Activated T-cell treated with anti-CD3 and anti-CD28 coated beads, Interleukin-2, amount 50 U/mL, for 4 hours (primary cell): ENCODE measurements around the gene SORCS3. TPM values are rescaled to one million over a fixed set of nuclear protein-coding genes. Genes with fewer than 3 reads are reported as not detected.

ENCODE experiments used
- ATAC-seq, 2 donors: fragments of 200-7000 bp; cut with Tn5 transposase; one replicate each; pipeline ENCODE4 v1.10.0; 2021
- DNase-seq: peaks from one replicate; pipeline ENCODE4 v3.0.0-alpha.2; 2020
- H3K27me3 Mint-ChIP-seq: one replicate; pipeline ENCODE4 v1.8.0; 2021; ENCODE audit warnings: low read depth, mixed read lengths
- H3K36me3 Mint-ChIP-seq: one replicate; pipeline ENCODE4 v1.8.0; 2022; ENCODE audit warnings: mixed read lengths; ENCODE audit not compliant: insufficient read depth
- H3K4me1 Mint-ChIP-seq: one replicate; pipeline ENCODE4 v1.8.0; 2021; ENCODE audit warnings: low read depth, mixed read lengths
- H3K4me3 Mint-ChIP-seq: one replicate; pipeline ENCODE4 v1.8.0; 2021; ENCODE audit warnings: mild to moderate bottlenecking, moderate library complexity, mixed read lengths
- H3K9me3 Mint-ChIP-seq: one replicate; pipeline ENCODE4 v1.8.0; 2021; ENCODE audit warnings: mixed read lengths
- total RNA-seq, 3 donors: library from RNA; stranded (reverse); gene quantifications; one replicate each; pipeline ENCODE4 v1.2.1, GENCODE V29; 2021

SORCS3 gene
- total RNA-seq, 3 donors from 2014 or later, result not detected

DNA sequence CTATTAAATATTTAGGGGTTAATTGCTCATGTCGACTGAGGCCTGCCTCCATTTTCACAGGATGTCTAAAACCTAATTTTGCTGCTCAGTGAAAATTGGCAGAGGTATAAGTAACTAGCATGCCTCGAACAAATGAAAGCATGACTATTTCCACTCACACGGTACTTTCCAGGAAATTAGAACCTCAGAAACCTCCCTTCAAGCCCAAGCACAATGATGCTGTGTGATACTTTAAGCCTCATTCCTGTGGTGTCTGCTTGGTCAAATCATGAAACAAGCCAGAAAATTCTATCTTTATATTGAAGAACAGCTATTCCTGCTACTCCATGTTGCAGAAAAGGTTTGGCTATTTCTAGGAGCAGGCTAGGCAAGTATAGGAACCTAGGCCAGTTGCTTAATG is 203.0 kb downstream of the SORCS3 start:
- peaks cover 2% of the 10 kb centered on the region for H3K27me3 Mint-ChIP-seq
- no peaks in the 10 kb centered on the region for H3K4me1 Mint-ChIP-seq
- DNase-seq (no peak), ATAC-seq (no peak)
- H3K36me3 Mint-ChIP-seq, result no peaks in the 10 kb centered on the region
- H3K9me3 Mint-ChIP-seq, result no peaks in the 10 kb centered on the region
- no peak overlapping the region for H3K4me3 Mint-ChIP-seq

DNA sequence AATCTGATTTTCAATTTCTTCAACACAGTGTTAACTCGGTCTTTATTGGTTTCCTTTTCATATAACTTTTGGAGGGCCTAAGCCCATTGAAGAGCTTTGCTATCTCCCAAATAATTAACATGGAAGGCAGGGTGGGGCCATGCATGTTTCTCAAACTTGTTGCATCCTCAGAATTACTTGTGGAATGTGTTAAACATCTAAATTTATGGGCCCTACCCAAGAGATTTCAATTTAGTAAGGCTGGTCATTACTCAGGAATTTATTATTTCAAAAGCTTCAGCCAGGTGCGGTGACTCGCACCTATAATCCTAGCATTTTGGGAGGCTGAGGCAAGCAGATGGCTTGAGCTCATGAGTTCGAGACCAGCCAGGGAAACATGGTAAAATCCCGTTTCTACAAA is 208.9 kb downstream of the SORCS3 start:
- ATAC-seq (no peak), DNase-seq (no peak)
- no peaks in the 10 kb centered on the region for H3K27me3 Mint-ChIP-seq
- no peaks in the 10 kb centered on the region for H3K36me3 Mint-ChIP-seq
- no peaks in the 10 kb centered on the region for H3K9me3 Mint-ChIP-seq
- no peak overlapping the region for H3K4me3 Mint-ChIP-seq
- no peaks in the 10 kb centered on the region for H3K4me1 Mint-ChIP-seq

- no peak for DNase-seq
- Mint-ChIP-seq H3K36me3 (no peaks in the 10 kb centered on the region), H3K27me3 (no peaks in the 10 kb centered on the region), H3K4me1 (no peaks in the 10 kb centered on the region), H3K9me3 (no peaks in the 10 kb centered on the region), H3K4me3 (no peak overlapping the region)
- ATAC-seq, result no peak
These were observed 227.0 kb downstream of the SORCS3 start for GRCh38 chr10:104867966-104868598.

- no peak for ATAC-seq
- no peaks in the 10 kb centered on the region for H3K4me1 Mint-ChIP-seq
- H3K4me3 Mint-ChIP-seq, result no peak overlapping the region
- no peaks in the 10 kb centered on the region for H3K9me3 Mint-ChIP-seq
- DNase-seq, result no peak
- no peaks in the 10 kb centered on the region for H3K36me3 Mint-ChIP-seq
- H3K27me3 Mint-ChIP-seq, result no peaks in the 10 kb centered on the region
These were observed 231.6 kb downstream of the SORCS3 start for GRCh38 chr10:104872691-104873090.

DNA sequence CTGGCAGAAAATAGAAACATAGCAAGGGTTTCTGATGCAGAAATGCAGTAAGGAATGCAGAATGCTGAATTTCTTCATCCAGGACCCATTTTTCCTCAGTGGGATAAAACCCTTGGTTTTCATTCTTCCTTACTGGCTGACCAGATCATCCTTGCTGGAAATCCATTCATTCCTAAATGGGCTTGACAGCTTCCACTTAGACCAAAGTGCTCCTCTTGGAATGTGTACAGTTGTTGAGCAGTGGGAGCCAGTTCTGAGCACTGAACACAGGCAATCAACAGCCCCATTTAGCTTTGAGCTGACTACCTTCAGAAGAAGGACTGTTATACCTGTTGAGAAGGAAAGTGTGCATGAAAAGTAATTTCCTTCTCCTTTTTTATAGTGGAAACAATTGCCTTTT is 232.1 kb downstream of the SORCS3 start:
- H3K4me3 Mint-ChIP-seq, result no peak overlapping the region
- H3K36me3 Mint-ChIP-seq, result no peaks in the 10 kb centered on the region
- no peak for ATAC-seq
- H3K27me3 Mint-ChIP-seq, result no peaks in the 10 kb centered on the region
- no peaks in the 10 kb centered on the region for H3K9me3 Mint-ChIP-seq
- no peak for DNase-seq
- H3K4me1 Mint-ChIP-seq, result no peaks in the 10 kb centered on the region

- no peaks in the 10 kb centered on the region for H3K4me1 Mint-ChIP-seq
- no peak overlapping the region for H3K4me3 Mint-ChIP-seq
- ATAC-seq, result no peak
- H3K36me3 Mint-ChIP-seq, result no peaks in the 10 kb centered on the region
- H3K27me3 Mint-ChIP-seq, result no peaks in the 10 kb centered on the region
- H3K9me3 Mint-ChIP-seq, result no peaks in the 10 kb centered on the region
- no peak for DNase-seq
These were observed 234.5 kb downstream of the SORCS3 start for GRCh38 chr10:104875561-104875960.

DNA sequence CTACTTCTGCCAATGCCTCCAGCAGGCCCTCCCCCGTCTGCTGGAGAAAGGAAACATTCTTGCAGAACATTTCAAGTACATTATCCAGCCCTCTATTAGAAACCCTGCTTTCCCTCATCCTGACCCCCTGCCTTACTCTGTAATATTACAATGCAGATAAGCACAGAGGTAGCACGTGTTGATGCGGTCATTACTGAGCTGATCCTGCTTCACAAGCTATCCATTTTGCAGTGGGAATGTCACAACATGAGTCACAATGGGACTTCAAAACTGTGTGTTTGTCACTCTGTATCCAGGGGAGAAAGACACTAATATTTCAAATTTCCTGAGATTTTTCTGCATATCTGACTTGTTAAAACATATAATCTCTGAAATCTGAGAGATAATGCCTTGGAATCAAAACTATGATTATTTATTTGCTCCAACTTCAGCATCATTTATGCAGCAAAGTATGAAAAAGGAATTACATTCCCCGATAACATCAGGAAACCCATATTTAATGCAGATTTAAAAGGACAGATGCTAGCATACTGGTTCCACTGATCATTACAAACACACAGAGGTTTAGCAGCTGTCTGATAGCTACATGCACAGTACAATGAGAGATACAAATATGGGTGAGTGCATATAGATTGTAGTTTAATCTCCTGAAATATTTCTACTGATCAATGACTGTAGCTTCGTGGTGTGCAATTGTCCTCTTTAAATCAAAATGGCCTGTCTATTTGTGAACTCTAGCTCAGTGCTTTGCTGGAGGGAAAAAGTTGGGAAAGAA is 239.7 kb downstream of the SORCS3 start:
- Mint-ChIP-seq H3K9me3 (no peaks in the 10 kb centered on the region), H3K27me3 (no peaks in the 10 kb centered on the region), H3K4me1 (no peaks in the 10 kb centered on the region), H3K36me3 (no peaks in the 10 kb centered on the region), H3K4me3 (no peak overlapping the region)
- ATAC-seq (no peak), DNase-seq (no peak)

GRCh38 chr10:104881740-104882139 is 240.7 kb downstream of the SORCS3 start:
- no peak for ATAC-seq
- Mint-ChIP-seq H3K4me3 (no peak overlapping the region), H3K9me3 (no peaks in the 10 kb centered on the region), H3K36me3 (no peaks in the 10 kb centered on the region), H3K4me1 (no peaks in the 10 kb centered on the region), H3K27me3 (no peaks in the 10 kb centered on the region)
- no peak for DNase-seq

- H3K9me3 Mint-ChIP-seq, result peaks cover 26% of the 10 kb centered on the region
- H3K36me3 Mint-ChIP-seq, result peaks cover 3% of the 10 kb centered on the region
- DNase-seq (no peak), ATAC-seq (no peak)
- no peaks in the 10 kb centered on the region for H3K4me1 Mint-ChIP-seq
- peaks cover 1% of the 10 kb centered on the region for H3K27me3 Mint-ChIP-seq
- no peak overlapping the region for H3K4me3 Mint-ChIP-seq
These were observed 252.0 kb downstream of the SORCS3 start for GRCh38 chr10:104892879-104893617.

- no peak overlapping the region for H3K4me3 Mint-ChIP-seq
- H3K4me1 Mint-ChIP-seq, result no peaks in the 10 kb centered on the region
- DNase-seq, result no peak
- no peaks in the 10 kb centered on the region for H3K36me3 Mint-ChIP-seq
- peaks cover 1% of the 10 kb centered on the region for H3K27me3 Mint-ChIP-seq
- H3K9me3 Mint-ChIP-seq, result peaks cover 23% of the 10 kb centered on the region
- ATAC-seq, result no peak
These were observed 252.6 kb downstream of the SORCS3 start for GRCh38 chr10:104893701-104894100.

- Mint-ChIP-seq H3K9me3 (peaks cover 16% of the 10 kb centered on the region), H3K4me3 (no peak overlapping the region), H3K27me3 (peaks cover 1% of the 10 kb centered on the region), H3K36me3 (no peaks in the 10 kb centered on the region), H3K4me1 (no peaks in the 10 kb centered on the region)
- ATAC-seq (no peak), DNase-seq (no peak)
These were observed 253.6 kb downstream of the SORCS3 start for GRCh38 chr10:104894681-104895080.

DNA sequence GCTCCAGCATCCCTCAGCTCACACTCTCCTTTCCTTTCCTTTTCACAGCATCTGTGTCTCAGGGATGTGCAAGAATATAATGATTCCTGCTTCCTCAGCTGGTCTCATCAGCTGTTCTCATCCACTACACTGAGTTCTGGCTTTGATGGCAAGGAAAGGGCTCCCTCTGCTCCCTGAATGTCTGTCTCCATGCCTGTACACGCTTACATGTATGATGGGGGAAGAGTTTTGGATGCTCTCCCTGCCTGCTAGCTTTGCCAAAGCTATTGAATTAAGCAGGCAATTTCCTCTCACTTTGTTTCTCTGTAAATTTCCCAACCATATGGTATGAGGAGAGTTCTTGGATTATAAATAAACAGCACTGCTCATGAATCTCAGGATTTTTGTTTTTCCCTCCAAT is 254.5 kb downstream of the SORCS3 start:
- Mint-ChIP-seq H3K4me3 (no peak overlapping the region), H3K36me3 (no peaks in the 10 kb centered on the region), H3K4me1 (no peaks in the 10 kb centered on the region), H3K9me3 (peaks cover 9% of the 10 kb centered on the region), H3K27me3 (peaks cover 1% of the 10 kb centered on the region)
- ATAC-seq, result no peak
- no peak for DNase-seq

DNA sequence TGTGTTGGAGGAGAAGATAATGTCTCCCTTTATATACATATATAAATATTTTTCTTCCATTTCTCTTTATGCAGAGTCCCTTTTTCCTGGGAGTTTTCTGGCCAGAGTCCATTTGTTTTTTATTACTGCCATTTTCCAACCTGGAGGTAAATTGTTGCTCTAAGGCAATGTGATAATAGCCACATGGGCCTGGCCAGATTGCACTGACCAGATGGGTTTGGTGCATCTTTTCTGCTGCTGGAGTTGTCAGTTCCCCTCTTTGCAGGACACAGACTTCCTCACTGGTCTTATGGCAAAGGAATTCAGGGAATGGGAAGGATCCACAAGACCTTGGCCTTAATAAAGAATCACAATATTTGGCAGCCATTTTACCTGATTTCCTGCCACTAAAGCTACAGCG is 254.9 kb downstream of the SORCS3 start:
- Mint-ChIP-seq H3K4me1 (no peaks in the 10 kb centered on the region), H3K27me3 (peaks cover 1% of the 10 kb centered on the region), H3K4me3 (no peak overlapping the region), H3K36me3 (no peaks in the 10 kb centered on the region), H3K9me3 (peaks cover 4% of the 10 kb centered on the region)
- ATAC-seq (no peak), DNase-seq (no peak)

GRCh38 chr10:104897696-104898095 is 256.6 kb downstream of the SORCS3 start:
- no peaks in the 10 kb centered on the region for H3K4me1 Mint-ChIP-seq
- H3K27me3 Mint-ChIP-seq, result peaks cover 1% of the 10 kb centered on the region
- DNase-seq (no peak), ATAC-seq (no peak)
- H3K9me3 Mint-ChIP-seq, result peaks cover 2% of the 10 kb centered on the region
- no peak overlapping the region for H3K4me3 Mint-ChIP-seq
- H3K36me3 Mint-ChIP-seq, result no peaks in the 10 kb centered on the region

DNA sequence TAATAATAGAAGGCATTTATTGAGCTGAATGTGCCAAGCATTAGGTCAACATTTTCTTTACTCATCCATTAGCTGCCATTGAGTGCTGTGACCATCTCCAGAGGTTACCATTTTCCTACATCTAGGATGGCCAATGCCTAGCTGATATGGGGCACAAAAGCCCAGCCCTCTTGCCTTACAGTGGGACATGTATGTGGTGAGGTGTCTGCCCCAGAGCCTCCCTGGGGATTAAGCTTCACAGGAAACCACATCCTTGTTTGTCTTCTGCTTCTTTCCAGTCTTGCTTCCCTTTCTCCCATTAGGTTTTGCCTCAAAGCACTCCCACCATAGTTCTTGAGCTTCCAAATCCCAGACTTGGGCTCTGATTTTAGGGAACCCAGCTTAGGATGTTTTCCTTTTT is 258.7 kb downstream of the SORCS3 start:
- no peaks in the 10 kb centered on the region for H3K4me1 Mint-ChIP-seq
- peaks cover 1% of the 10 kb centered on the region for H3K27me3 Mint-ChIP-seq
- DNase-seq (no peak), ATAC-seq (no peak)
- peaks cover 2% of the 10 kb centered on the region for H3K36me3 Mint-ChIP-seq
- no peaks in the 10 kb centered on the region for H3K9me3 Mint-ChIP-seq
- H3K4me3 Mint-ChIP-seq, result no peak overlapping the region
